ENCODE data around the gene KCNIP3.

Gene KCNIP3

DNA sequence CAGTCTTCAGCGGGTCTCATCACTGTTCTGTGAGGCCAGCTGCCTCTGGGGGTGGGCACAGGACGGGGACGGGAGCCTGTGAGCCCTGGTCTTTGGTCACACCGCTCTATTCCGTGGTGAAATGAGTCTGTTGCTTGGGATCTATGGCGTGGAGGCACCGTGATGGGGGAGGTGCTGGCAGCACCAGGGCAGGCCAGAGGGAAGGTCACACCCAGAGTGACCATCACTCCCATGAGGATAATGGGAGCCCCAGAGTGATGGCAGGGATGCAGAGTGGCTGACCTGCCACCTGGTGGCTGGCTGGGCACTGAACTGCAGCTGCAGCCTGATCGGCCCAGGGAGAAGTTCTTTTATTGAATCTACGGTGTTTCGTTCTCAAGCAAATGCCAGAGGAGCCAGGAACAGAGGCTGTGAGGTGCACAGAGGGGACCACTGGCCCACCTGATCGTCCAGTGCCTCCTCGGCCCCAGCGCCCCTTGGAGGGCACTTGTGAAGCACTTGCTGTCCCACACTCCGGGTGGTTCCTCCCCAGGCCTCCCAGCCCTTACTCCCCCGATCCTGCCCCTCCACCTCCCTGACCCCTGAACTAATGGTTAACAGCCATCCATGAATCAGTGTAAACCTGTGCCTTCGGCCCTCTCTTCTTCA, 17.9 kb downstream of the KCNIP3 start:
- peak; percentile 5 to 10 for DNase-seq

DNA sequence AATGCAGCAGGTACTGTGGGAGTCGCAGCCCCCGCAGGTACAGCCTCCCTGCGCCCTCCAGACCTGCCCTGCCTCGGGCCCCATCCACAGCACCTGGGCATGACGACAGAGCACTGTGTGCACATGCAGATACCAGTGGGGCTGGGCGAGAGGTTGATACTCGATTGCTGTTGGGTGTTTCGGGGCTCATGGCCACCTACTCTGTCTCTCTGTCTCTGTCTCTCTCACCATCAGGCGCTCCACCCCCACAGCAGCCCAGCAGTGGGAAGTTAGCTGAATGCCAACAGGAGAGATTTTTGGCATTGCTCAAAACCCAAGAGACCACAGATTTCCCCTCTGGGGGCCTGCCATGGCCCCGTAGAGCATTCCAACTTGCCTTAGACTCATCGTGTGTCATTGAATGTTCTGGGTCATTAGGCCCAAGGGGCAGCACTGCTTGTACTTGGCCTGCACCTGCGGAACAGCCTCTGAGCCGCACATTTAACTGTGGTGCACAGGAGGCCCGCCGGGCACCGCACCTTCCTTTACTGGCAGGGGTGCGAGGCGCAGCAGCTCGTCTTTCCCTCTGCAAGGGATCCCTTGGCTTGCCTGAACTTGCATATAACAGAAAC, 18.8 kb downstream of the KCNIP3 start:
- DNase-seq, result no peak

DNA sequence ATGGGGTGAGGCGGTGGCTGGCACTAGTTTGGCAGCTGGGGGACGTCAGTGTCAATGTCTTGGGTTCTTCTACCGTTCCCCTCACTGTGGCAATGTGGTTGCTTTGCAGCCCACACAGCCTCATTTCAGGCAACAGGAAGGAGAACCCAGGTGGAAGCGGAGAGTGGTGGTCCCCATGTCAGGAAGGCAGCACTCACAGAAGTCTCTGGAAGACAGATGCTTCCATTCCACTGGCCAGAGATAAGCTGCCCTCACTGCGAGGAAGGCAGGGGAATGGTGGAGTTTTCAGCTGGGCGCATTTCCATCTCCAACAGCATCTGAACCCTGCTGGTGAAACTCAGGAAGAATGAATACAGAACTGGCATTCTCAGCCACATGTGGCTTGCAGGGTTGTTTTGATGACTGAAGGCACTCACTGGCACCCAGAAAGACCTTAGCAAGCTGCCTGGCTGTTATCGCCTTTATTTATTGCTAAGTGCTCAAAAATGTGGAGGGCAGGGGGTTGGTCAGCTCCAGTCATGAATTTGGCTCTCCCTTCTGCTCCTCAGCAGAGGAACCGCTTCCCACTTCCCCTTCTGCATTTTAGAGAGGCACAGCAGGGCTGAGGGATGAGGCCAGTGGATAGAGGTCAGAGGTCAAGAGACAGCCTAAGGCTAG, 19.4 kb downstream of the KCNIP3 start:
- no peak for DNase-seq

DNA sequence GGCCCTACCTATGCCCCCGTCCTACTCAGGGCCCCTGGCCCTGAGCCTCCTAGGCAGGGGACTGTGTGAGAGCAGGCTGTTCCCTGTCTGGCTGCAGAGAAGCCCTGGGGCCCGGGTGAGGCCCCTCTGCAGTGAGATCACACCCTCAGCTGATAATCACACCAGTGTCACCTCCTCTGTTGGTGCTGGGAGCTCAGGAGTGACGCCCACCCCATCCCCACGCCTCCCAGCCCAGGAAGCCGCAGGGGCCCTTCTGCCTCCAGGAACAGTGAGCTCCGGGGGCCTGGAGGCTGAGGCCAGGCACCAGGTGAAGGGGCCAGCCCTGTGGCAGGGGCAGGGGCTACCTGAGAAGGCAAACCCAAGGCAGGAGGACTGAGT, 20.0 kb downstream of the KCNIP3 start:
- DNase-seq, result no peak

DNA sequence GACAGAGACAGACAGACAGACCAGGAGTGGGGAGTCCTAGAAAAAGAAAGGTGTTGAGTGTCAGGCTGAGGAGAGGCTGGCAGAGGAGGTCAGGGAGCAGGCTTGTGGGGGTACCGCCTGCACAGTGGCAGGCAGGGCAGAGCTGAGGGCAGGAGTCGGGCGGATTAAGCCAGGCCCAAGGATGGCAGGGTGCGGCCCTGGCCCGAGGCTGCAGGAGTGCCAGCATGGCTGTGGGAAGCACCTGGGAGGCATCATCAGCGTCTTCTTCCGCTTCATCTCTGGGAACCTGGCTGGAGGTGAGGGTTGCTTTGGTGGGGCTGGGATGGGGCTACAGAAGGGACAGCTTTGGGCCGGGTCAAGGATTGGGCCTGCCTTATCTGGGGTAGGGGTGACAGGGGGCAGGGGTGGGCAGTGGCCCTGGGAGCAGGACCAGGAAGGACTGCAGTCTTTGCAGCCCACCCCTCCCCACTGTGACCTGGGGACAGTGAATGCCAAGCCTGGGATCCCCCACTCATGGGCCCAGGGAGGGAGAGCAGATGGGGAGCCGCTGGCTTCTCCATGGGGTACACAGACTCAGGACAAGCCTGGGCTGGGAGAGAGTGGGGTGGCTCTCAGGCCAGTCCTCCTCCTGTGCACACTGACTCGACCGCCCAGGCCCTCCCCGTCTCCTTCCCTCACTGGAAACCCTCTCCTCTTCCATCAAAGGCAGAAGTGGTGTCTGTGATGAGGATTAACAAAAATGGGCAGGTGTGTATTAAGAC, 20.7 kb downstream of the KCNIP3 start:
- DNase-seq, result no peak

DNA sequence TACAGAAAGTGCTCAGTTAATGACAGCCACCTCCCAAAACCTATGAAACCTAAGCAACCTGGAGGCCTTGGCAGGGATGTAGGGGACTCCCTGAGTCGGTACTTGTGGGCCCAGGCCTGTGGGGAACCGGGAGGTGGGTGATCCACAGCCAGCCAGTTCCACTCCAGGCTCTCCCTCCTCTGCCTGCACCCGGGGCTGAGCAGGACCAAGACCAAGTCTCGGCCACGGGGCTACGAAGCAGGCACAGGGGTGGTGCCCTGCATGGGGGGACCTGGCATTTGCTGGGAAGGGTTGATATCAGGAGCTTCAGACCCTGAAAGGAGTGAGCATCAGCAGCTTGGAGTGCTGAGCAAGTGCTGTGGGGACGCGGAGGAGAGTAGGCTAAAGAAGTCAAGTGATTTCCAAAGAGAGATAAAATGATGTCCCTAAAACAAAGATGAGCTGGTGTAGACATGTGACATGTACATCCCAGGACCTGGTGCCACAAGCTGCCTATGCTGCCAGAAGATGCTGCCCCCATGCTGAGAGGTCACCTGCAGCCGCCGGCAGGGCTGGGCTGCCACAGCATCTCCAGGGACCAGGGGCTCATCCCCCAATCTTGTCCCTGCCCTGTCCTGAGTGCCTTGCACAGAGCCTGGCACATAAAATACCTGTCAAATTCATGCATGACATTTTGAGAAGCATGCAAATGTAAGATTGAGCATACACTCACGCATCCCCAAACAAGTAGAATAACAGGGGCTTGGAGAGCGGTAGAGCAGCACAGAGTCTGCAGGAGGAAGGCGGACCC, 21.5 kb downstream of the KCNIP3 start:
- no peak for DNase-seq

DNA sequence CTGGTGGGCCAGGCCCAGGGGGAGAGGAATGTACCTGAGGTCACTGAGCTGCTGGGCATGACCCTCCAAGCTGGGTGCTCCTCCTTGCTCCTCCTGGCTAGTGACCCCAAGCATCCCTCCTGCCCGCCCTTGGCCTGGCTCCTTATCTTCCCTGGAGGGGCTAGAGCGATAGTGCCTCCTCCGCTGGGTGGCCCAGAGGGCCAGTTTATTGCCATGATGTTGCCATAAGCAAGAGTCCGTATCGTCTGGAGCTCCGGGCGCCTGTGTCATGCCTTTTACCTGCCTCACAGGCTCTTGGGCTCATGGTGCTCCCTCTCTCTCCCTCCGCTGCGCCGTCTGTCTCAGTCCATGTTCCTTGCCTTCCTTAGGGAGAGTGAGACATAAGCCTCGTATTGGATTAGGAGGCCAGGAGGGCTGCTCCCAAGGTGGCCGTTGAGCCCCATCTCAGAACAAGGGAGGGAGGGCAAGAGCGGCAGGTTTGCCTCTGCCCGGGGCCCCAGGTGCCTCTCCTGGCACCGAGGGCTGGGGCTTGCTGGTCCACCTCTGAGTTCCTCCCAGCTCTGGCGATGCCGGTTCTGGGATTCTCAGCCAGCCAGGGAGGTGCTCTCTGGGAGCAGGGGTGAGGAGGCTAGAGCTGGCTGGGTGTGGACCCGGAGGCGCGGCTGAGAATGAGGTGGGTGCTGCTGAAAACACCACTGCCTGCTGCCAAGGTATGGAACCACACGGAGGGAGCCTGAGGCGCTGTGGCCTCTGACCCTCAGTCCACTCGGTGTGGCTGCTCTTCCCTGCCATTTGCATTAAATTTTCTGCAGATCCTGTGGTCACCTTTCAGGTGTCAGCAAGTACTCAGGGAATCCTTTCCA, 22.6 kb downstream of the KCNIP3 start:
- no peak for DNase-seq

DNA sequence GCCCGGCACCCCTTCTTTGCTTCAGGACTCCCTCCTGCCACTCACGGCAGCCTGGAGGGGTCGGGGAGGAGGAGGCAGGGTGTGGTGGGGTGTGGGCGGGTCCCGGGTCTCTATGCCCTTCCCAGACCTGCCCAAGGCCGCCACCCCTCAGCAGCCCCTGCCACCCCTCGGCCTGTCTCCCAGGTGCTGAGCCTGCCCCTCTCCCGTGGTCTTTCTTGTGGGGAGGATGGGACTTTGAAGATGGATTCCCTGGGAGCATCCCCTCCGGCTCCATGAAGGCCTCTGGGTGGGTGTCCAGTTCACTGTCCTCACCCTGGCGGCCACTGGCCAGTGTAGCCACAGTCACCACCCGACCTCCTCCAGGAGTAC, 23.2 kb downstream of the KCNIP3 start:
- DNase-seq, result no peak

DNA sequence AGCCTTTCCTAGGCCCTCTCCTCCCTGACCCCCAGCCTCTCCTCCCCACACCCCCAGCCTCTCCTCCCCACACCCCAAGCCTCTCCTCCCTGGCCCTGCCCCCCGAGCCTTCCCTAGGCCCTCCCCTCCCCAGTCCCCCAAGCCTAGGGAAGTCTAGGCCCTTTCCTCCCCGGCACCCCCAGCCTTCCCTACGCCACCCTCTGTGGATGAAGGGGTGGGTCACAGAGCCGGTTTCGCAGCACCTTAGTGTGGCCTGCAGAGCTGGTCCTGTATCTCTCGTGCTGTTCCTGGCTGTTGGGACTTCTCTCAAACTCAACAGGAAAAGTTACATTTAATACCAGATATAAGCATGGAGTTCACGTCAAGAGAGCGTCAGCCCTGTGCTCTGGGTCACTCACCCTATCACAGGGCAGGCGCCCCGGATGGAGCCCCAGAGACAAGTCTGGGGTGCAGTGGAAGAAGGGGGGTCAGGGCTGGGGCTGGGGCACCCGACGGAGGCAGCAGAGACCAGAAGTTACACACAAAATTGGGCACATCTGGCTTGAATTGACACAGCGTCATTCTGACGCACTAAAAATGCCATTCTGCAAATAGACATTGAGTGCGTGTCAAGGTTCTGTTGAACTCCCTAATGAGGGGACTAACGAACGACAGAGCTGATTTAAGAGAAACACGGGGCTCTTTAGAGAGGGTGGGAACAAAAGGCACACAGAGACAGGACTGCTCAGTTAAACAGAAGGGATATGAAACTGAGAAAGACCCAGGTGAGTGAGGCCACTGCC, 24.0 kb downstream of the KCNIP3 start:
- DNase-seq, result no peak

DNA sequence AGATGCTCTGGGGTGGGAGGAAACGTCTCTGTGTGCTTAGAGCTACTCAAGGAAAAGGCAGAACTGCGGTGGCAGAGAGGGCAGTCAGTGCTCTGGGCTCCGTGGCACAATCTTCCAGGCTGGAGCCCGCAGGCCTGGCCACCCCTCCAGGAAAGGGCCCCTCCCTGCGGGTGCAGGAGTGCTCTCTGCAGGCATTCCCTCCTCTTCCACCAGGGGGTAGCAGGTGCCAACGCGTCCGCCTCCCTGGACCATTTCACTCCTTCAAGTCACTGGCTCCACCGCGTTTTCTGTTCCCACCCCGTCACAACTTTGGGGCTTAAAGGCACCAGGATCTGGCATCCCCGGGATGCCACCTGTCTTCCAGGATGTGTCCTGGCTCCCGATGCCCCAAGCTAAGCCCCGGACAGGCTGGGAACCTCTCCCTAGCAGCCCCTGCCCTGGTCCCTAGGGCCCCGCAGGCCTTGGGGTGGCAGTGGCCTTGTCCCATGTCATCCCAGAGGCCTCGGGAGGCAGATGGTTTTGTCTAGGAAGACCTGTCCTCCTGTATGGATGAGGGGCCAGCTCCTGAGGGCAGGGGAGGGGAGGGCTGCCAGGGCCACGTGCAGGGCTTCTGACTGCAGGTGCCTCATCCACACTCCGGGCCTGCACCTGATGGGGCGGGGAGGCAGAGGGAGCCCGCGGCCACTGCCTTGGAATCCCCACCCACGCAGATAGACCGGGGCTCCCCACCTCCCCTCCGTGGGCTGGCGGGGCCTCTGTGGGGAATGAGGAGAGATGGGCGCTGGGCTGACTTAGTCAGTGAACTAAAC, 26.4 kb downstream of the KCNIP3 start:
- DNase-seq, result peak; percentile 17 to 18

DNA sequence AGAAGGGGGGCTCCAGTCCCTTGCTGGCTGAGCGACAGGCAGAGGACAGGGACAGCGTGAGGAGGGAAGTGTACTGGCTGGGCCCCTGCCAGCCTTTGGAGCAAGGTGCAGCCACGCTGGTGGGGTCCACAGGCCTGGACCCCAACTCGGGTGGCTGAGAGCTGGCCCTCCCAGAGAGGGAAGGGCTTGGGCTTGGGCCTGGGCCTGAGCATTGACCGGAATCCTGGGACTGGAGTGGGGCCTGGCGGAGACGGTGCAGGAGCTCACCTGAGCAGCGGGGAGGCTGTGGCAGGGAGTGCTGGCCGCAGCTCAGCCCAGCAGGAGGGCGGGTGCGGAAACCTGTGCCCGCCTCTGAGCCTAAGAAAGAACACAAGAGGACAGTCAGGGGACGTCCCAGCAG, 27.9 kb downstream of the KCNIP3 start:
- no peak for DNase-seq

DNA sequence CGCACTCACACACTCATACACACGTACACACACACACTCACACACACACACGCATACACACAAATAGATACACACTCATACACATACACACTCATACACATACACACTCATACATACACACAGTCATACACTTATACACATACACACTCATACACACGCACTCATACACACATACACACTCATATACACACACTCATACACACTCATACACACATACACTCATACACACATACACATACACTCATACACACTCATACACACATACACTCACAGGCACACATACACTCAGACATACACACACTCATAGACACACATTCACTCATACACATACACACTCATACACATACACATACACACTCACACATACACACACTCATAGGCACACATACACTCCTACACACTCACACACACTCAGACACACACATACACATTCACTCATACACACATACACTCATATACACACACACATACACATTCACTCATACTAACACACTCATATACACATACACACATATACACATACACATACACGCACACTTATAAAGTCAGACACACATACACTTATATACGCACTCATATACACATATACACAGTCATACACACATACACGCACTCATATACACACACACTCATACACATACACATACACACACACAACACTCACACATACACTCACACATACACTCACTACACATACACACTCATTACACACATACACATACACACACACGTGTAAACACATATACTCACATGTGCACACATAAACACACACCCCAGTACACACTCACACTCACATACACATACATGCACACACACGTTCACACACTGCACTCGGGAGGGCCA, 28.7 kb downstream of the KCNIP3 start:
- no peak for DNase-seq

DNA sequence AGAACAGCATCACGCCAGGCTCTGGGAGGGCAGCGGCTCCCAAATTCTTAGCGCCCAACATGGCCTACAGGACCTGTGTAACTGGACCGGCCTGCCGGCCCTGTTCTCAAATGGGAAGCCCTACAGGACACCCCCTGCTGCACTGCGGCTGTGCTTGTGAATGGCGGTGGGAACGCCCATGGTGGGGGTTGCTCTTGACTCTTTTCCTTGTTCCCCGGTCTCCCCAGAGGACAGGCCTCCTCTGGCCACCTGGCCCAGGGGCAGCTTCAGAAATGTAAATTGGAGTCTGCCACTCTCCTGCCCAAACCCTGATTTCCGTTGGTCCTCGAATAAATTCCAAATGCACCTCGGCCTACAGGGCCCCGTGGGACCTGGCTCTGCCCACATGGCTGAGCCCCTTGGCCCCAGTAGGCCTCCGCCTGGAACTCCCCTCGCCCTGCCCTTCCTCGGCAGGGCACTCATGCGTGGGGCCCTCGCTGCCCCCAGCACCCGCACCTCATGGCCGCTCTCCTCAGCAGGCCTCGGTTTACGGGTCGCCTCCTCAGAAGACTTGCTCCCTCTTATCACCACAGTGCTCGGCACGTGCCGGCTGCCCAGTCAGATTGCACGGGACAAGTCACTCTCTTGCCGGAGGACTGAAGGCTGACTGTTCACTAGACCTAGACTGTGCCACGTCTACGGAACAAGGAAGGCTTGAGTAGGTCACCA, 29.4 kb downstream of the KCNIP3 start:
- no peak for DNase-seq

DNA sequence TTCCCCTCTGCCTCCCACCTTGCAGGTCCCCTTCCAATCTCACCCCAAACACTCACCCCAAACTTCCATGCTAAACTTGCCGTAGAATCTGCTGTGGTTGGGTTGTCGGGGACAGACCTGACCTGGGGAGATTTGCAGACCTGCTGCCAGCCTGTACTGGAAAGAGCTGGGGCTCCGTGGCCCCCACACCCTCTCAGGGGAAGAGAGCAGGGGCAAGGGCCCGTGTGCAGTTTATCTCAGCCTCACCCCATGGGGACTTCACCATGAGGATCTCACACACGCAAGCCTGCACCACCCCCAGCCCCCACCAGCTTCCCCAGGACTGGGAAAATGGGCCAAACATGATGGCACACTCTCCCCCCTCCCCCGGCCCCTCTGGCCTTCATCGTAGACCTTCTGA, 30.7 kb downstream of the KCNIP3 start:
- DNase-seq, result no peak

DNA sequence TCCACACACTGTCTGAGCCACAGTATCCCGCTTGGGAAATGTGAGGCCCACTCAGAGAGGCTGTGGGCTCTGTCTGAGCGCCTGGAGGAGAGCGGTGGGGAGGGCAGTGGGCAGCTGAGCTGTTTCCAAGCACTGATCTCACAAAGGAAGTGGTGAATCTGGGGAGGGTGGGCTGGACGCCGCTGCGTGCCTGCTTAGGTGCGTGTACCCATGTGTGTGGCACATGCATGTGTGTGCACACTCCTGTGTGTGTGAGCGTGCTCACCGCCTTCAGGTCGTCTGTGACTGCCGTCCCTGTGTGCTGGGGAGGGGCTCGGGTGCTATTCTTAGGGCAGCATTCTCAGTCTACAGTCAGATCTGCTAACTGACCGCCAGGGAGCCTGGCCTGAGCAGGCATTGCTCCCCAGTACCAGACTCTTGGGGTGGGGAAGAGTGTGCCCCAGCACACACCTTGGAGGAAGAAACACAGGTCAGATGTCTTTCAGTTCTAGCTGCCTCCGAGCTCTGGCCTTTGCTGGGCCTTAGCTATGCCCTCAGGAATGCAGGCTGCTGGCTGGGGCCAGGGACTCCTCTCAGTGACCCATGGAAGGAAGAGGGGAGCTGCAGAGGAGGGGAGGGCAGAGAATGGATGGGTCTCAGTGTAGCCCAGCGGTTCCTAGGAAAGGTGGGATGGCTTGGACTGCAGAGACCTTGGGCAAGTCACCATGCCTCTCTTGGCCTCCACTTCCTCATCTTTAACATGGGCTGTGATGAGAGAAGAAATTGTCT, 31.4 kb downstream of the KCNIP3 start:
- no peak for DNase-seq

DNA sequence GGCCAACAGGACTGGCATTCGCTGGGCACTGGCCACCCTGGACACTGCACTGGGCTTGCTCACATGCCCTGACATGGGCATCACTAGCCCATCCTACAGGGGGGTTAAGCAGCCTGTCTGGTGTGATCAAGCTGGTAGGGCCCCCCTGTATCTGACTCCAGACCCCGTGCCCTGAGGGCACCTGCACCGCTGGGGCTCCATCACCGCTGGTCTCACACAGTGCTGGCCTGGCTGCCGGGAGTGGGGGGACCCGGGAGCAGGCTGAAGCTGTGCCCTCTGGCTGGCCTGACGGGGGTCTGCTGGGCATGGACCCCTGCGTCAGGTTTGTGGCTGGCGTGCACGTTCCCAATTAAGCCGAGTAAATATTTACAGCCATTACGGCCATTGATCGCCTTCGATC, 32.3 kb downstream of the KCNIP3 start:
- no peak for DNase-seq

DNA sequence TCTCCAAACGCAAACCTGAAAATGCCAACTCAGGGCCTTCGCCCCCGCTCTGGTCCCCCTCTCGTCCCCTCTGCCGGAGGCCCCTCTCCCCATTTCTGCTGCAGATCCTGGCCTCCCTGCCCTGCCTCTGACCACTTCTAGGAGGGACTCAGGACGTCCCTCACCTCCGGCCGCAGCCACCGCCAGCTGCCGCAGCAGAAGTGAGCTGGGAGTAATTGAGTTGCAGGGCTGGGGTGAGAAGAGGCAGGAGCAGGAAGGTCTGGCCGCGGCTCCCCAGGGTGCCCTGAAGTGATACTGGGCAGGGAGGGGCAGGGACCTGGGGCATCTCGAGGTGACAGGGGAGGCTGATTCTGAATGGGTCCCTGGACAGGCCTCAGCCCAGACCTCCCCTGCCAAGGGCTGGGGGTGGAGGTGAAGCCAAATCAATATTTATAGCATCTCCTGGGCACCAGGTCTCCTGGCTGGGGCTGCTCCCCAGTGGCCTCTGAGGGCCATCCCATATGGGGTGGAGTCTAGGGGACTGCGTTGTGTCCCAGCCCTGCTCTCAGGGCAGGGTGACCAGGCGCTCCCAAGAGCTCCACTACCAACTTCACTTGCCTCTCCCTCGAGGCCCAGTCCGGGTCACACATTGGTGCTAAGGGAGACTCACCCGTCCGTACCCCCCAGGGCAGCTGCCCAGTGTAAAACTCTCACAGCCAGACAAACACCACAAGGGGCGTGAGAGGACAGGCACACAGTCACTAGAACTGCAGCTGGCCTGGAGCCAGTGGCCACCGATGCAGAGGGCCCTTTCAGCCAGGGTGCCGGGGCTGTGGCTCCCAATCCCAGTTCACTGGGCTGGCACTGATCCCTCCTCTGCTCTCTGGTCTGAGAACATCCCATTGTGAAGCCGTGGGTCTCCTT, 33.0 kb downstream of the KCNIP3 start:
- DNase-seq, result no peak

All from Kasumi-1 (cell line).